Prostate gland (tissue), 2 donors: Measurements from ENCODE around the gene MLC1.

Experiments
- CTCF ChIP-seq, 4 experiments: fragments of 200-600 bp in 2 of 4; fragments of 450-650 bp in 2 of 4; sonication (generic) in 2 of 4; IDR thresholded peaks; 1 replicate in 3 of 4; 2 replicates in 1 of 4; pipeline ENCODE4 v1.5.1; 2016 to 2019; ENCODE audit warnings: antibody characterized with exemption in 4 of 4, mild to moderate bottlenecking in 2 of 4, moderate library complexity in 2 of 4
- POLR2A ChIP-seq: fragments of 450-650 bp; IDR thresholded peaks from one replicate; pipeline ENCODE4 v1.6.1; 2016; ENCODE audit warnings: antibody characterized with exemption, mild to moderate bottlenecking
- POLR2AphosphoS5 ChIP-seq: sonication (generic); formaldehyde crosslinking; IDR thresholded peaks from one replicate; pipeline ENCODE4 v1.6.1; 2017; ENCODE audit warnings: antibody characterized with exemption

DNA sequence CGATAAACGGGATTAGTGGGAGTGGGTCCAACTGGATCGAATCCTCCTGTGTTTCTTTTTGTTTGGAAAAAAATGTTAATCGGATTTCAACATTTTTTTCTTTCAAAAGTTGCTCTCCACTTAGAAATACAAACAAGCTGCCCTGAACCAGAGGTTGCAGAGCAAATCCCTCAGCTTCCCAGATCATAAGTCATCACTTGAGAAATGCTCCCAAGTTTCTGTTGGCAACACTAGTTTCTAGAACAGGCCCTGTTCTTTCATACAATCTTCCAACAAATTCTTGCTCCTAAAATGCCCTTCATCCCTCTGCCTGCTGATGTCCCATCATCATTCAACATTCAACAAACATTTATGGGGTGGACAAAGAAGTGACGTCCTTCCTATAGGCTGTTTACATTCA lies 1.3 kb upstream of the MLC1 start:
- no peak for TF ChIP-seq POLR2AphosphoS5
- no peak for TF ChIP-seq CTCF (IDR thresholded peaks at IDR 0.05)
- TF ChIP-seq POLR2A = no peak
